ENCODE measurements around the gene DLGAP4.

The DLGAP4 gene

GRCh38 chr20:36275011-36275410 is 31.1 kb upstream of the DLGAP4 start:
- no peak for DNase-seq (ENCODE audit: low spot score)

DNA sequence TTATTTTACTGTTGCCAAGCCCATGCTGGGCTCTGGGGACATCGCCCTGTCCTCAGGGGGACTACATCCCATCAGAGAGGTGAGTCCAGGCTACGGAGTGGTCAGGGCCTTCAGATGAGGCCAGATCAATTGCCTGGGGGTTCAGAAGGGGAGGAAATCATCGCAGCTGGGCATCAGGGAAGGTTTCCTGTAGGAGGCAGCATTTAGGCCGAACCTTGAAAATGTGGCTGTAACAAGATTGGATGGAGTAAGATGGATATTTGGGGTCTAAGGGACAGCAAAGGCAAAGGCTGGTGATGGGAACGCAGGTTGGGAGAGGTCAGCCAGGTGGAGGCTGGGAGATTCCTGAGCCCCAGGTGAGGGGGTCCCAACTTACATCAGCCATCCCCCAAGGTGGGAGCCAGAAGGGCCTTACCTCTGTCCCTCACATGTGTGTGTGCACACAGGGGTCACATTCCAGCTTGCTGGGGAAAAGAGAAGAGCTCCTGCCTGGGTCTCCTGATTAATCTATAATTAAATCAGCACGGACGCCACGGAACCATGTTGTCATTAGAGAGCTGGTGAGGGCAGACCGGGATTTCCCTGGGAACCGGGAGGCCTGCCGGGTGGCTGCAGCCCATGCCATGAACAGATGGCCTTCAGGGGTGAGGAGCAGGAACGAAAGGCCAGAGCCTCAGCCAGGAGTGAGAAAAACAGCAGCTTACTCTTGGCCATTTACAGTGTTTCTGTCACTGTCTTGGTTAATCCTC is 30.5 kb upstream of the DLGAP4 start:
- no peak for DNase-seq (ENCODE audit: low spot score)

- DNase-seq (ENCODE audit: low spot score) = no peak
Observed at GRCh38 chr20:36277546-36277945, 28.6 kb upstream of the DLGAP4 start.

DNA sequence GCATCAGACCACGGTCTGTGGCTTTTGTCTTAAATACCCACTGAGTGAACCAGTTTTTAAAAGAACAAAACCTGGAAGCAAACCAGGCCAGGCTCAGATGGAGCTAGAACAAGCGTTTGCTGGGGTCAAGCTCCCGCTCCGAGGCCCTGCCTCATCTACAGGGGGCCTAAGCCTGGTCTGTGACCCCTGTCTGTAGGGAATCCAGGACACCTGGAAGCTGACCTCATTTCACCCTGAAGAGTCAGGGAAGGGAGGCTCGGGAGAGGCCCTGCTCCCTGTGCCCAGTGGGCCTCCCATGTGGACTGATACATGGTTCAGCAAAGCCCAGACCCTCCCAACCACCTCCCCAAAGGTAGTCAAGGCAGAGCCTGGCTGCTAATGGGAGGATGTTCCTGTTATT is 26.8 kb upstream of the DLGAP4 start:
- DNase-seq (ENCODE audit: low spot score) = no peak

GRCh38 chr20:36279776-36280175 is 26.4 kb upstream of the DLGAP4 start:
- DNase-seq (ENCODE audit: low spot score) = no peak

- no peak for DNase-seq (ENCODE audit: low spot score)
Observed at GRCh38 chr20:36281785-36282380, 24.3 kb upstream of the DLGAP4 start.

- no peak for DNase-seq (ENCODE audit: low spot score)
Observed at GRCh38 chr20:36284751-36285150, 21.4 kb upstream of the DLGAP4 start.

- DNase-seq (ENCODE audit: low spot score) = no peak
Observed at GRCh38 chr20:36285746-36286447, 20.2 kb upstream of the DLGAP4 start.

GRCh38 chr20:36297656-36298055 is 8.5 kb upstream of the DLGAP4 start:
- DNase-seq (ENCODE audit: low spot score) = no peak

DNA sequence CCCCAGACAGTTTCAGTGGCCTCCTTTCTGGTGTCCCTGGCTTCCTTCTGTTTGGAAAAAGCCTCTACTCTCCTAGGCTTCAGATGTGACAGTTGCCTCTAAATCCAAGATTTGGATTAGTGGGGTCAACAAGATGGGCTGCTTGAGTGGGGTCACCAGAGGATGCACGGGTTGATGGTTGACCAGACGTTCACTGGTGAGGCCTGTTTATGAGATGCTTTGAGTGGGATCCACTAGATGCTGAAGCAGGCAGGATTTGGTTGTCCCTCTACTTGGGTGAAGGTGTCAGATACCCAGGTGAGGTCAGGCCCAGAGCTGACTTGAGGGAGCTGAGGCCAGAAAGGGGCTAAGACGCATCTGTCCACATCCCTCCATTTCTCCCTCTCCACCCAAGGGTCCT is 8.1 kb upstream of the DLGAP4 start:
- DNase-seq (ENCODE audit: low spot score) = no peak

GRCh38 chr20:36298795-36299339 is 7.3 kb upstream of the DLGAP4 start:
- DNase-seq (ENCODE audit: low spot score) = no peak

- no peak for DNase-seq (ENCODE audit: low spot score)
Observed at GRCh38 chr20:36299459-36299858, 6.7 kb upstream of the DLGAP4 start.

- no peak for DNase-seq (ENCODE audit: low spot score)
Observed at GRCh38 chr20:36301359-36302119, 4.6 kb upstream of the DLGAP4 start.

DNA sequence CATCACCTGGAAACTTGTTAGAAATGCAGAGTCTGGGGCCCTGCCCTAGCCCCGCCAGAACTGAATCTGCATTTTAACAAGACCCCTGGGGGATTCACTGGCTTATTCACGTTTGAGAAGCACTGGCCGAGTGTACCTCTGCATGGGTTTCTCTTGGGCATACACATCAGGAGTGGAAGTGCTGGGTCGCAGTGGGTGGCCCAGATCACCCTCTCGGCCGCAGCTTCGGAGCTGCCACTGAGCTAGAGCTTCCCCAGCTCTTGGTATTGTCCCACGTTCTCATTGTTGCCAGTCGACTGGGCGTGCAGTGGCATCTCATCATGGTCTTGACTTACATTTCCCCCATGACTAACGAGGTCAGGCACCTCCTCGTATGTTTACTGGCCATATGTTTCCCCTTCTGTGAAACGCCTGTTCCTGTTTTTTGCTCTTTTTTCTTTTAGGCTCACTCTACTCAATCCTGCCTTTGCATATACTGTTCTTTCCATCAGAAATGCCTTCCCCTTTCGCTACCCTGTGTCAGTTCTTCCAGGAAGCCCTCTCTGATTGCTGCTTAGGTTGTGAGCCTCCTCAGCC is 3.0 kb upstream of the DLGAP4 start:
- no peak for DNase-seq (ENCODE audit: low spot score)

DNA sequence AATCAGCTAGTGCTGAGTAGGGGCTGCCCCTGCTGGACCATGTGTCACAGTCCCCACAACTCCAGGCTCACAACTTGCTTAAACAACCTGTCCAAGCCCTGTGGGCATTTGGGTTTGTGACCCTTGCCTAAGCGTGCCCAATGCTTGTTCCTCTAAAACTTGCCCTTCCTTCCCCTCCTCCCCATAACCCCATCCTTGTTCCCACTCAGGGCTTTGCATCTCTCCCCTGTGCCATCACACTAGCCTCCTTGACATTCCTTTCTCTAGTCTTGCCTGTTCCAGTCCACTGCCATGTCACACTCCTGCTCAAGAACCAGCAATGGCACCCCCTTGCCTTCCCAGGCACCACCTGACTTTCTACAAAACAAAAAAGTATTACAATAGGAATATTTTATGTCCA is 2.3 kb upstream of the DLGAP4 start:
- no peak for DNase-seq (ENCODE audit: low spot score)

GRCh38 chr20:36304786-36305495 is 1.2 kb upstream of the DLGAP4 start:
- no peak for DNase-seq (ENCODE audit: low spot score)

DNA sequence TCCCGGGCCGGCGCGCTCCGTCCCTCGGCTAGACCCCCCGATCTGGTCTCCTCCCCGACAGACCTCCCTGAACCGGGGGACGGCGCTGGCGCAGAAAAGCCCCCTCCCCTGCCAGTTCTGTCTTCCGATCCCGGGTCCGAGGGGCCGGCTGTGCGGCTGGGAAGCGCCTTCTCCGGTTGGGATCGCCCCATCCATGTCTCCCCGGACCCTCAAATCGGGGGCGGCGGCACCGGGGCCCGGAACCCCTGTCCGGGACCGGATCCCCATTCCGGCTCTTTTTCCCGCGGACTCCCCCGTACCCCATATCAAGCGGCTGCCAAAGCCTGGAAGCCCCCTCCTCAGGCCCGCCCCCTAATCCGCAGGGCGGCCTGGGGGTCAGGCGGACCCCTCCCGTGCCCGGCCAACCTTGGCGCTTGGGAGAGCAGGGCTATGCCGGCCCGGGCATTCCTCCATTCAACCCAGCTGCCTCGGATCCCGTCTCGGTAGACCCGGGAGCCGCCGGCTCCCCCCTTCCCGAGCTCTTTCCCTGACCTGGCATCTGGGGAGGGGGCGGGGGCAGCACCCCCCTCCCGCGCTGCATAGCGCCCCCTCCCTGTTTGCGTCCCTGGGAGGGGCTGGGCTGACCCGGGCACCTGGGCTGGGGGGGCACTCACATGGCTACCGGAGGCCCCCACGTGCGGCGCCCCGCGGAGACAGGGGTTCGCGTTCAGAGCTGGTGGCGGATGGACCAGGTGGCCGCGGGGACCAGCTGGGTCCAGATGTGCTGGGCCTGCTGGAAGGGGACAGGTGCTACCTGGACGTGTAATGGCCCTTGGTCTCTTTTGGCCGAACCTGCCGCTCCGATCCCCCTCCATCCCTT is 643 bp downstream of the DLGAP4 start:
- DNase-seq (ENCODE audit: low spot score) = no peak

- no peak for DNase-seq (ENCODE audit: low spot score)
Observed at GRCh38 chr20:36307412-36308325, 1.5 kb downstream of the DLGAP4 start.

GRCh38 chr20:36308353-36308752 is 2.2 kb downstream of the DLGAP4 start:
- no peak for DNase-seq (ENCODE audit: low spot score)
